GM12873 (cell line): ENCODE data around the gene DGCR2.
A peak's percentile ranks its signal among the peaks of the same experiment; 100 is the strongest.

ENCODE experiments used
- TF ChIP-seq, protein P1 (sequence below): IDR thresholded peaks from 2 replicates; pipeline ENCODE4 v1.5.1; 2012; ENCODE audit warnings: low read depth, mild to moderate bottlenecking, moderate library complexity, low read length, control low read depth; ENCODE audit not compliant: insufficient read depth; ENCODE audit errors: missing control alignments

The DGCR2 gene

GRCh38 chr22:19108807-19109197 is 13.4 kb downstream of the DGCR2 start:
- TF ChIP-seq, protein P1, sequence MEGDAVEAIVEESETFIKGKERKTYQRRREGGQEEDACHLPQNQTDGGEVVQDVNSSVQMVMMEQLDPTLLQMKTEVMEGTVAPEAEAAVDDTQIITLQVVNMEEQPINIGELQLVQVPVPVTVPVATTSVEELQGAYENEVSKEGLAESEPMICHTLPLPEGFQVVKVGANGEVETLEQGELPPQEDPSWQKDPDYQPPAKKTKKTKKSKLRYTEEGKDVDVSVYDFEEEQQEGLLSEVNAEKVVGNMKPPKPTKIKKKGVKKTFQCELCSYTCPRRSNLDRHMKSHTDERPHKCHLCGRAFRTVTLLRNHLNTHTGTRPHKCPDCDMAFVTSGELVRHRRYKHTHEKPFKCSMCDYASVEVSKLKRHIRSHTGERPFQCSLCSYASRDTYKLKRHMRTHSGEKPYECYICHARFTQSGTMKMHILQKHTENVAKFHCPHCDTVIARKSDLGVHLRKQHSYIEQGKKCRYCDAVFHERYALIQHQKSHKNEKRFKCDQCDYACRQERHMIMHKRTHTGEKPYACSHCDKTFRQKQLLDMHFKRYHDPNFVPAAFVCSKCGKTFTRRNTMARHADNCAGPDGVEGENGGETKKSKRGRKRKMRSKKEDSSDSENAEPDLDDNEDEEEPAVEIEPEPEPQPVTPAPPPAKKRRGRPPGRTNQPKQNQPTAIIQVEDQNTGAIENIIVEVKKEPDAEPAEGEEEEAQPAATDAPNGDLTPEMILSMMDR = no peak

DNA sequence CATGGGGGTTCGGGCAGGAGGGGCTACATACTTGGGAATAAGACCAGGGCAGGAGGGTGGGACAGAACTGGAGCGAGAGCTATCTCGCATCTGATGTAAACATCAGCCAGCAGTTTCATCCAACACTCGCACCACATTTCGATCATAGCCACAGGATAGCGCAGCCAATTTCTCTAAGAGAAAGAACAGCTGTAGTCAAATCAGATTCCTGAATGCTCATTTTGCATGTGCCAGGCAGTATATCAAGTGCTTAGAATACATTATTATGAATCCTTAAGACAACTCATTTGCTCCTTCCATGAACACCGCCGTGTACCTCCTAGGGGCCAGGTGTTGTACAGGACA is 14.5 kb downstream of the DGCR2 start:
- TF ChIP-seq, protein P1 = no peak

GRCh38 chr22:19106886-19107729 is 15.1 kb downstream of the DGCR2 start:
- TF ChIP-seq, protein P1 = no peak

DNA sequence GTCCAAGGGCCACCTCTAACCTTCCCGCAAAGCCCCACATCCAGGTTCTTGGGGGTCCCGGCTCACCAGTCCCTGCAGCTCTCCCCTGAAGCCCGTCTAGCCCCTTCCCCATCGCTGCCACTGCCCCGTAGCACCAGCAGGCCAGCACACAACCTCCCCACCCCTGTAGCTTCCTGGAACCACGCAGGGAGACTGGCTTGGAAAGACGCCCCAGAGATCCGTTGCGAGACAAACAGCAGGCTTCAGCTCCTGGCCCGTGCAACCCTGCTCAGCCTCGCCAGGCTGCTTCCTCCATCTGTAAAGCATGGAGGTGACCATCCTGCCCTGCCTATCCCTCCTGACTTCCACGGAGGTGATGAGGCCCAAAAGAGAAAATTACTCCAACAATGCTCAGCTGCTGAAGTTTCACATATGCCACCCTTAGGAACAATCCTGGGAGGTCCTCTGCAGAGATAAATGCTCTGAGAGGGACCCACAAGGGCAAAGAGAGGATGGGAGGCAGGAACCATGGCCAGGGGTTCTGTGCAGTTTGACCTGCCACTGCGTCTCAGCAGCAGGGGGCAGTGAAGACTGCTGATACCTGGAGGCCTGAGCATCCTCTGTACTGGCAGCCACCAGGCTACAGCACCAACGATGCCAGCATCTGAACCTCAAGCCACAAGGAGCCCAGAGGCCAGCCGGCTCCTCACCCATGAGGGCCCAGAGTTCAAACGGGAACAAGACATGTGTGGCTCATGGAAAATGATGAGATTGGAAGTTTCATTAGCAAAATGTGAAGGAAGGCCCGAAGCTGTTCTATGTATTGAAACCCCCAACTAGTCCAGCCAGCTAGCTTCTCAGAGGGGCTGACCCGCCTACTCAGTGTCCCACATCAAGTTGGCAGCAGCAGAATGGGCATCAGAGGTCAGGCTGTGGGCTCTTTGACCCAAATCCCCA is 16.1 kb downstream of the DGCR2 start:
- TF ChIP-seq, protein P1 = peak; percentile 70

- TF ChIP-seq, protein P1 = no peak
These were observed 16.8 kb downstream of the DGCR2 start for GRCh38 chr22:19105456-19105855.

DNA sequence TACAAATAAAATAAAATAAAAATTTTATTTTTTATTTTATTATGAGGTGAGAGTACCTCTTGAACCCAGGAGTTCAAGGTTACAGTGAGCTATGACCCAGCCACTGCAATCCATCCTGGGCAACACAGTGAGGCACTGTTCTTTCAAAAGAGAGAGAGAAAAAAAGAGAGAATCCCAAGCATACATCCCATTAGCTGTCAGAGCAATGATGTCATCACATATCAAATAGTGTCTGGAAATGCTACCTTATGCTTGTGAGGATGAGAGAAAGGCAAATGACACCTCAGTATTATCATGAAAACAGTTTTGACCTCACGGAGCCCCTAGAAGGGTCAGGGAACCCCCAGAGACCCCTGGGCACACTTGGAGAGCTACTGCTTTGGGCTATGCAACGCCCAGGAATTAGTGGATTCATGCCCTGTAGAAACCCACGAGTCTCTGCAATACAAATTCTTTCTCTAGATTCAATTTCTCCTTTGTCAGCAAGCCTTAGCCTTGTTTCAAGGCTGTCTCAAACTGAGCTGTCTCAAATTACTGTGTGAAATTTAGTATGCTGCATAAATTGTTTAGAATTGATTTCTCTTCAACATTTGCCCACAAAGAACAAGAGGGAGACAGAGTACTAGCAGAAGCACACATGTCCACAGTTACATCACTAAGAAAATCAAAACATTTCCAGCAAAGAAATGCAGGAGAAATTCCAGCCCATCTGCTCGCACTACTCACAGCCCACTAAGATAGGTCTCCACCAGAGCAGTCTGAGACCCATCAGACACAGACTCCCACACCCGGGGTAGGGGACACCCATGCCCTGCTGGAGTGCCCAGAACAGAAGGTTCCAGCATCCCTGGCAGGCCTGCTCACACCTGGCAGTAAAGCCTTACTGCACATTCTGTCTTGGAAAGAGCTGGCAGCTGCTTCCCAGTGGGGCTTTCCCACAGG is 18.1 kb downstream of the DGCR2 start:
- TF ChIP-seq, protein P1 = no peak

DNA sequence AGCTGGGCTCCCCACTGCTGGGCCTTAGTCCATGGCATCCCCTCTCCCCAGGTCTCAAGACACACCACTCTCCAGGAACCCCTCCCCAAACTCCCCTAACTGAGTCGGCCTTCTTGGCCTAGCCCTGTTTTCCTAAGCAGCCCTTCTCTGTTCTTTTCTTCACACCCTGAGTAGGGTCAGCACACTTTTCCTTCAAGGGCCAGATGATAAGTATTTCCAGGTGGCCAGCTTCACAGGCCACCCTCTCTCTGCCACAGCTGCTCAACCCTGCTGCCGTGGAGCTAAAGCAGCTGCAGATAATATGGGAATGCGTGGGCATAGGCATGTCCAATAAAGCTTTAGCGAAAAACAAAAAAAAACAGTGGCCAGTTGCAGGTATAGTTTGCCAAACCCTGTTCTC is 24.1 kb downstream of the DGCR2 start:
- TF ChIP-seq, protein P1 = no peak
